Keratinocyte (primary cell): ENCODE measurements around the gene ZMYND8.

ENCODE experiments used
- CTCF ChIP-seq, 3 experiments: IDR thresholded peaks in 1 of 3; conservative IDR thresholded peaks in 1 of 3; optimal IDR thresholded peaks in 1 of 3; 2 replicates in 2 of 3; 3 replicates in 1 of 3; pipeline versions ENCODE3 to v1.5.1; 2011; ENCODE audit warnings: low read length in 3 of 3, mild to moderate bottlenecking in 3 of 3, moderate library complexity in 2 of 3, control low read depth in 1 of 3, inconsistent platforms in 1 of 3; ENCODE audit not compliant: insufficient read depth in 2 of 3; ENCODE audit errors: extremely low read depth in 1 of 3
- EZH2 ChIP-seq: IDR thresholded peaks from one replicate; pipeline ENCODE4 v1.6.1; 2012; ENCODE audit warnings: inconsistent platforms, mild to moderate bottlenecking, low read length, moderate library complexity

DNA sequence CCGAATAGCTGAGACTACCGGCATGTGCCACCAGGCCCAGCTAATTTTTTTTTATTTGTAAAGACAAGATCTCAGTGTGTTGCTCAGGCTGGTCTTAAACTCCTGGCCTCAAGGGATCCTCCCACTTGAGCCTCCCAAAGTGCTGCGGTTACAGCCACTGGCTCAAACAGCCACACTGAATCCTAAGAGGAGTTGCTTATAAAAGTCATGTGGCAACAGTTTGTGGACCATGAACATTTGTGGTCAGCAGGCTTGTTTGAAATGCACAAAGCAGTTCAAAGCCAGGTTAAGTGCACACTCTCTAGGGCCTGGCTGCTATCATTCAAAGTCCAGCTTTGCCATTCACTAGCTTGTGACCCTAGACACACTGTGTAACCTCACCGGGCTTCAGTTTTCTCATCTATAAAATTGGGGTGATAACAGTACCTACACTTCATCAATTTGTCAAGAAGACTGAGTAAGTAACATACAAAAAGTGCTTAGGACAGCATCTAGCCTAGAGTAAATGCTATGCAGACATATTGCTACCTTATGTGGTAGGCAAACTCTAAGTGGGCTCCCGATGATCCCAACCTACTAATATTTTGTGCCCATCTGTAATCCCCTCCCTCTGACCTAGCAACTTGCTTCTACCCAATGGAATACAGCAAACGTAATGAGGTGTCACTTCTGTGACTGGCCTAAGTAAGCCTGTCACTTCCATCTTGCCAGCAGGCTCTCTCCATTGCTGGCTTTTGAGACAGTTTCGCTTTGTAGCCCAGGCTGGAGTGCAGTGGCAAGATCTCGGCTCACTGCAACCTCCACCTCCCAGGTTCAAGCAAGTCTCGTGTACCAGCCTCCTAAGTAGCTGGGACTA is 122.9 kb downstream of the ZMYND8 start:
- TF ChIP-seq CTCF (optimal IDR thresholded peaks at IDR 0.05 in 1 of 3, IDR thresholded peaks at IDR 0.05 in 1 of 3, conservative IDR thresholded peaks at IDR 0.05 in 1 of 3; ENCODE audit: extremely low read depth in 1 of 3, insufficient read depth in 2 of 3, low read length in 3 of 3) (no peak), EZH2 (no peak)
